HEK293 (cell line): Measurements from ENCODE around the gene DENND1A.

Source experiments
- CTCF ChIP-seq: fragments of 450-650 bp; formaldehyde crosslinking; IDR thresholded peaks from 2 replicates; pipeline ENCODE4 v1.5.1; 2016; ENCODE audit warnings: missing biosample characterization, missing genetic modification characterization
- EGR2 ChIP-seq: fragments of 450-650 bp; formaldehyde crosslinking; IDR thresholded peaks from 2 replicates; pipeline ENCODE4 v1.5.1; 2016; ENCODE audit warnings: low read depth, missing biosample characterization, missing genetic modification characterization
- PBX3 ChIP-seq: sonication (generic); formaldehyde crosslinking; IDR thresholded peaks from 2 replicates; pipeline ENCODE4 v1.8.1; 2022; ENCODE audit warnings: mild to moderate bottlenecking, moderate library complexity, missing genetic modification reagents
- YY1 ChIP-seq: fragments of 450-650 bp; formaldehyde crosslinking; IDR thresholded peaks from 2 replicates; pipeline ENCODE4 v1.5.1; 2018; ENCODE audit warnings: missing biosample characterization, missing genetic modification characterization
- ZBTB21 ChIP-seq: fragments of 450-650 bp; formaldehyde crosslinking; IDR thresholded peaks from 2 replicates; pipeline ENCODE4 v1.5.1; 2017; ENCODE audit warnings: missing biosample characterization, missing genetic modification characterization
- ZNF155 ChIP-seq: fragments of 450-650 bp; formaldehyde crosslinking; IDR thresholded peaks from 2 replicates; pipeline ENCODE4 v1.5.1; 2016; ENCODE audit warnings: missing biosample characterization, missing genetic modification characterization
- ZNF211 ChIP-seq: fragments of 450-650 bp; formaldehyde crosslinking; IDR thresholded peaks from 2 replicates; pipeline ENCODE4 v1.5.1; 2016; ENCODE audit warnings: low read depth, missing biosample characterization, missing genetic modification characterization
- ZNF518A ChIP-seq: fragments of 450-650 bp; formaldehyde crosslinking; conservative IDR thresholded peaks from 2 replicates; pipeline ENCODE4 v1.5.1; 2016; ENCODE audit warnings: low read depth, missing biosample characterization, missing genetic modification characterization
- ZNF600 ChIP-seq: fragments of 450-650 bp; formaldehyde crosslinking; IDR thresholded peaks from 2 replicates; pipeline ENCODE4 v1.5.1; 2016; ENCODE audit warnings: missing biosample characterization, missing genetic modification characterization
- ZNF639 ChIP-seq: fragments of 450-650 bp; formaldehyde crosslinking; IDR thresholded peaks from 2 replicates; pipeline ENCODE4 v1.5.1; 2016; ENCODE audit warnings: missing biosample characterization, missing genetic modification characterization
- ZNF670 ChIP-seq: fragments of 450-650 bp; formaldehyde crosslinking; IDR thresholded peaks from 2 replicates; pipeline ENCODE4 v1.5.1; 2016; ENCODE audit warnings: missing biosample characterization, missing genetic modification characterization, low read depth

GRCh38 chr9:123435471-123435870 is 494.5 kb downstream of the DENND1A start:
- no peak for TF ChIP-seq CTCF (tag by site-specific recombination)
- TF ChIP-seq ZNF211 = no peak
- TF ChIP-seq ZNF518A (tag by site-specific recombination) = no peak
- TF ChIP-seq ZNF670 (tag by site-specific recombination) = no peak
- TF ChIP-seq ZBTB21 (tag by site-specific recombination) = no peak
- no peak for TF ChIP-seq ZNF600
- no peak for TF ChIP-seq PBX3 (CRISPR knock-in tag)
- no peak for TF ChIP-seq EGR2 (tag by site-specific recombination)
- TF ChIP-seq ZNF155 (tag by site-specific recombination) = no peak
- TF ChIP-seq YY1 = no peak
- no peak for TF ChIP-seq ZNF639 (tag by site-specific recombination)
